Smooth muscle cell of bladder (primary cell): ENCODE measurements around the gene SCNN1A. TPM values are rescaled to one million over a fixed set of nuclear protein-coding genes. Genes with fewer than 3 reads are reported as not detected.

Experiments used
- total RNA-seq: library from RNA; depleted of rRNA; stranded (reverse); fragments of >200 nt; gene quantifications from 2 replicates; pipeline ENCODE4 v1.2.3, GENCODE V29; 2014

The SCNN1A gene
- total RNA-seq: under 0.01 and 0.37 TPM in 2 replicates

GRCh38 chr12:6375269-6376078 is at the start of gene SCNN1A:
SCNN1A (minus strand) TSS chr12:6375563; CDS start chr12:6374783, 780 bp downstream.

GRCh38 chr12:6383572-6384498 is 8.5 kb upstream of the SCNN1A start, which contains the start of gene LTBR:
LTBR (plus strand) TSS chr12:6384162; CDS start chr12:6384359, 197 bp downstream.

GRCh38 chr12:6341417-6342139 is 33.8 kb downstream of the SCNN1A start, which contains the start of gene TNFRSF1A:
TNFRSF1A (minus strand) TSS chr12:6342076; CDS start chr12:6341814, 262 bp downstream.

Other genes starting within 250 kb of the SCNN1A start
- gene CD9, start 175.2 kb downstream of the SCNN1A start, total RNA-seq: 408 and 476 TPM in 2 replicates
- under 0.01 and 0.09 TPM in 2 replicates for gene PLEKHG6, start 64.9 kb downstream of the SCNN1A start, total RNA-seq
- 99.0 and 112 TPM in 2 replicates for gene TNFRSF1A, start 33.5 kb downstream of the SCNN1A start, total RNA-seq
- gene LTBR, start 8.6 kb upstream of the SCNN1A start, total RNA-seq: 52.3 and 71.6 TPM in 2 replicates
- gene CD27, start 69.4 kb upstream of the SCNN1A start, total RNA-seq: 0.09 and 0.14 TPM in 2 replicates
- gene TAPBPL, start 76.5 kb upstream of the SCNN1A start, total RNA-seq: 8.5 and 11.8 TPM in 2 replicates
- 7.8 and 10.0 TPM in 2 replicates for gene VAMP1, start 95.1 kb upstream of the SCNN1A start, total RNA-seq
- gene MRPL51, start 117.7 kb upstream of the SCNN1A start, total RNA-seq: 143 and 163 TPM in 2 replicates
- gene NCAPD2, start 118.5 kb upstream of the SCNN1A start, total RNA-seq: 26.3 and 28.8 TPM in 2 replicates
- 7,747 and 9,147 TPM in 2 replicates for gene GAPDH, start 159.0 kb upstream of the SCNN1A start, total RNA-seq
- gene IFFO1, start 180.5 kb upstream of the SCNN1A start, total RNA-seq: 11.2 and 13.2 TPM in 2 replicates
- 9.8 and 17.4 TPM in 2 replicates for gene NOP2, start 192.7 kb upstream of the SCNN1A start, total RNA-seq
- 189 and 195 TPM in 2 replicates for gene CHD4, start 231.8 kb upstream of the SCNN1A start, total RNA-seq